Liver (tissue), 9 donors: ENCODE data around the gene DPM2. TPM values are rescaled to one million over a fixed set of nuclear protein-coding genes. Genes with fewer than 3 reads are reported as not detected.

Experiments
- DNase-seq: peaks from one replicate; pipeline ENCODE4 v3.0.0-alpha.2; 2017; ENCODE audit warnings: low spot score
- H3K27ac ChIP-seq, 2 donors: one replicate each; pipeline ENCODE4 v1.7.0; 2013; ENCODE audit warnings: inconsistent platforms in 2 of 2, low read length in 2 of 2, control low read depth in 1 of 2, low read depth in 1 of 2, mild to moderate bottlenecking in 1 of 2
- H3K27me3 ChIP-seq, 4 donors: one replicate each; pipeline versions ENCODE4 v1.6.1 to v1.7.0; 2013; ENCODE audit warnings: low read length in 3 of 4, inconsistent platforms in 1 of 4, mild to moderate bottlenecking in 1 of 4, moderate library complexity in 1 of 4; ENCODE audit not compliant: control insufficient read depth in 4 of 4, insufficient read depth in 4 of 4
- H3K36me3 ChIP-seq, 4 donors: one replicate each; pipeline versions ENCODE4 v1.6.1 to v1.7.0; 2013; ENCODE audit warnings: low read length in 3 of 4, mild to moderate bottlenecking in 3 of 4, low read depth in 1 of 4, moderate library complexity in 1 of 4; ENCODE audit not compliant: control insufficient read depth in 4 of 4, insufficient read depth in 3 of 4
- H3K4me1 ChIP-seq, 4 donors: one replicate each; pipeline versions ENCODE4 v1.6.1 to v1.7.0; 2013; ENCODE audit warnings: low read length in 3 of 4, mild to moderate bottlenecking in 3 of 4, moderate library complexity in 1 of 4; ENCODE audit not compliant: control insufficient read depth in 4 of 4, insufficient read depth in 4 of 4
- H3K4me3 ChIP-seq, 3 donors: one replicate each; pipeline versions ENCODE4 v1.6.1 to v1.7.0; 2013; ENCODE audit warnings: low read length in 3 of 3, control low read depth in 1 of 3, low read depth in 1 of 3, mild to moderate bottlenecking in 1 of 3
- H3K9ac ChIP-seq, 2 donors: one replicate each; pipeline ENCODE4 v1.7.0; 2013; ENCODE audit warnings: low read length in 2 of 2, mild to moderate bottlenecking in 2 of 2, moderate library complexity in 2 of 2, control low read depth in 1 of 2, low read depth in 1 of 2
- H3K9me3 ChIP-seq, 4 donors: one replicate each; pipeline versions ENCODE4 v1.6.1 to v1.7.0; 2013; ENCODE audit warnings: low read length in 3 of 4; ENCODE audit not compliant: control insufficient read depth in 4 of 4
- ATF3 ChIP-seq: IDR thresholded peaks from 2 replicates; pipeline ENCODE4 v1.6.1; 2016; ENCODE audit warnings: antibody characterized with exemption
- CTCF ChIP-seq: fragments of 150-350 bp; IDR thresholded peaks from 2 replicates; pipeline ENCODE4 v1.5.1; 2017; ENCODE audit warnings: improper control_type of control experiment, low read depth, low read length; ENCODE audit not compliant: missing input control
- EGR1 ChIP-seq, 2 donors: IDR thresholded peaks; 2 replicates each; pipeline ENCODE4 v1.6.1; 2016 to 2018; ENCODE audit warnings: antibody characterized with exemption in 2 of 2, low read depth in 2 of 2
- FOXA1 ChIP-seq: IDR thresholded peaks from 2 replicates; pipeline ENCODE4 v1.6.1; 2016; ENCODE audit warnings: antibody characterized with exemption
- FOXA2 ChIP-seq: IDR thresholded peaks from 2 replicates; pipeline ENCODE4 v1.6.1; 2016; ENCODE audit warnings: antibody characterized with exemption
- GABPA ChIP-seq, 2 donors: IDR thresholded peaks in 1 of 2; conservative IDR thresholded peaks in 1 of 2; 2 replicates each; pipeline ENCODE4 v1.6.1; 2016; ENCODE audit warnings: antibody characterized with exemption in 2 of 2, mild to moderate bottlenecking in 1 of 2, moderate library complexity in 1 of 2
- HNF4G ChIP-seq: IDR thresholded peaks from 2 replicates; pipeline ENCODE4 v1.6.1; 2016; ENCODE audit warnings: antibody characterized with exemption
- JUND ChIP-seq, 2 donors: IDR thresholded peaks; 2 replicates each; pipeline ENCODE4 v1.6.1; 2016; ENCODE audit warnings: antibody characterized with exemption in 2 of 2
- MAX ChIP-seq: IDR thresholded peaks from 2 replicates; pipeline ENCODE4 v1.6.1; 2016; ENCODE audit warnings: antibody characterized with exemption
- RAD21 ChIP-seq, 2 donors: IDR thresholded peaks; 2 replicates each; pipeline ENCODE4 v1.6.1; 2016; ENCODE audit warnings: antibody characterized with exemption in 2 of 2, mild to moderate bottlenecking in 2 of 2
- REST ChIP-seq: IDR thresholded peaks from 2 replicates; pipeline ENCODE4 v1.6.1; 2016; ENCODE audit warnings: antibody characterized with exemption, mild to moderate bottlenecking
- RXRA ChIP-seq, 2 donors: IDR thresholded peaks; 2 replicates each; pipeline ENCODE4 v1.6.1; 2017 to 2018; ENCODE audit warnings: antibody characterized with exemption in 2 of 2, mild to moderate bottlenecking in 1 of 2
- SP1 ChIP-seq: IDR thresholded peaks from 2 replicates; pipeline ENCODE4 v1.6.1; 2018; ENCODE audit warnings: antibody characterized with exemption, mild to moderate bottlenecking
- TAF1 ChIP-seq: conservative IDR thresholded peaks from 2 replicates; pipeline ENCODE4 v1.6.1; 2016; ENCODE audit warnings: antibody characterized with exemption, mild to moderate bottlenecking
- YY1 ChIP-seq: IDR thresholded peaks from 2 replicates; pipeline ENCODE4 v1.6.1; 2016; ENCODE audit warnings: antibody characterized with exemption, mild to moderate bottlenecking
- ZBTB33 ChIP-seq: IDR thresholded peaks from 2 replicates; pipeline ENCODE4 v1.6.1; 2016; ENCODE audit warnings: antibody characterized with exemption
- WGBS: extraction: QIAGEN DNeasy Blood & Tissue Kit; methylation state at CpG from one replicate; pipeline ENCODE4 v1.1.7; 2013; 5-methylcytosine and 5-hydroxymethylcytosine counted together
- polyA plus RNA-seq, 2 donors: library from polyadenylated mRNA; stranded (reverse) in 1 of 2; unstranded in 1 of 2; fragments of 200-250 nt in 1 of 2; fragments of >200 nt in 1 of 2; fragmentation: Nextera tagmentation in 1 of 2; extraction: Ambion mirVana in 1 of 2; gene quantifications; one replicate each; pipeline versions ENCODE4 v1.2.1 to v1.2.3, GENCODE V29; 2013 to 2015
- total RNA-seq, 2 donors: library from RNA; depleted of rRNA; stranded (reverse); fragments of >200 nt; gene quantifications; one replicate each; pipeline ENCODE4 v1.2.3, GENCODE V29; 2014
- donor health status: healthy.
- donor health status: healthy.
- donor health status: healthy.
- donor health status: healthy.
- donor health status: healthy.

Gene DPM2
- total and polyA plus RNA-seq, 4 donors, result 9.3 to 25.0 (median 22.0) TPM

GRCh38 chr9:127950513-127951289 lies 13.0 kb upstream of the DPM2 start:
- no peaks in the 10 kb centered on the region for H3K27me3 ChIP-seq
- H3K9ac ChIP-seq, result no peak overlapping the region
- no peaks in the 10 kb centered on the region for H3K9me3 ChIP-seq
- TF ChIP-seq REST (no peak), GABPA (IDR thresholded peaks at IDR 0.05 in 1 of 2, conservative IDR thresholded peaks at IDR 0.05 in 1 of 2) (no peak)
- H3K4me1 ChIP-seq, result peaks cover 6 to 36% (median 22%) of the 10 kb centered on the region in 4 donors
- peak overlapping the region in 1 of 2 donors; percentile 45 for H3K27ac ChIP-seq
- no peak for DNase-seq
- no peak overlapping the region for H3K4me3 ChIP-seq
- peaks cover 0 to 17% (median 3%) of the 10 kb centered on the region in 4 donors for H3K36me3 ChIP-seq
- WGBS, result 78% methylated on average over 21 of the region's 21 CpGs

GRCh38 chr9:127949827-127950512 lies 12.3 kb upstream of the DPM2 start:
- H3K9ac ChIP-seq, result no peak overlapping the region
- H3K4me1 ChIP-seq, result peaks cover 4 to 29% (median 15%) of the 10 kb centered on the region in 4 donors
- DNase-seq, result no peak
- H3K27me3 ChIP-seq, result no peaks in the 10 kb centered on the region
- H3K4me3 ChIP-seq, result no peak overlapping the region
- peaks cover 2 to 25% (median 4%) of the 10 kb centered on the region in 4 donors for H3K36me3 ChIP-seq
- no peaks in the 10 kb centered on the region for H3K9me3 ChIP-seq
- 80% methylated on average over 17 of the region's 17 CpGs for WGBS
- TF ChIP-seq ATF3, result no peak
- TF ChIP-seq TAF1, result no peak
- no peak for TF ChIP-seq CTCF
- TF ChIP-seq MAX, result no peak
- no peak for TF ChIP-seq SP1
- TF ChIP-seq RAD21 (IDR thresholded peaks at IDR 0.05), result no peak
- TF ChIP-seq JUND (IDR thresholded peaks at IDR 0.05), result no peak
- no peak for TF ChIP-seq FOXA1
- TF ChIP-seq RXRA (IDR thresholded peaks at IDR 0.05), result no peak
- TF ChIP-seq HNF4G, result no peak
- no peak for TF ChIP-seq ZBTB33
- TF ChIP-seq EGR1 (IDR thresholded peaks at IDR 0.05; ENCODE audit: low read depth in 2 of 2), result no peak
- TF ChIP-seq REST, result no peak
- no peak for TF ChIP-seq FOXA2
- no peak for TF ChIP-seq YY1
- H3K27ac ChIP-seq, result peak overlapping the region in 1 of 2 donors; percentile 45
